Adipocyte (in vitro differentiated cells): ENCODE measurements around the gene PI16.

Experiments
- DNase-seq: peaks from one replicate; pipeline ENCODE4 v3.0.0-alpha.2; 2015; ENCODE audit warnings: low read depth
- H3K27me3 ChIP-seq: replicated peaks from 2 replicates; pipeline ENCODE4 v1.7.0; 2013; ENCODE audit warnings: mild to moderate bottlenecking, low read length, moderate library complexity; ENCODE audit not compliant: control insufficient read depth, insufficient read depth
- H3K36me3 ChIP-seq: 2 replicates; pipeline ENCODE4 v1.7.0; 2013; ENCODE audit warnings: low read length, mild to moderate bottlenecking, moderate library complexity; ENCODE audit not compliant: control insufficient read depth, insufficient read depth, severe bottlenecking
- H3K4me1 ChIP-seq: 2 replicates; pipeline ENCODE4 v1.7.0; 2013; ENCODE audit warnings: mild to moderate bottlenecking, low read length, moderate library complexity; ENCODE audit not compliant: control insufficient read depth, insufficient read depth
- H3K4me3 ChIP-seq: 2 replicates; pipeline ENCODE4 v1.7.0; 2013; ENCODE audit warnings: mild to moderate bottlenecking, low read length, moderate library complexity
- H3K9ac ChIP-seq: 2 replicates; pipeline ENCODE4 v1.7.0; 2013; ENCODE audit warnings: mild to moderate bottlenecking, low read length, moderate library complexity
- H3K9me3 ChIP-seq: 2 replicates; pipeline ENCODE4 v1.7.0; 2013; ENCODE audit warnings: mild to moderate bottlenecking, low read length, moderate library complexity; ENCODE audit not compliant: control insufficient read depth

Gene PI16

GRCh38 chr6:36959555-36960250 is 5.2 kb downstream of the PI16 start:
- no peaks in the 10 kb centered on the region for H3K36me3 ChIP-seq
- no peaks in the 10 kb centered on the region for H3K9me3 ChIP-seq
- peaks cover 14% of the 10 kb centered on the region for H3K27me3 ChIP-seq
- no peak overlapping the region for H3K4me3 ChIP-seq
- no peaks in the 10 kb centered on the region for H3K4me1 ChIP-seq
- no peak for DNase-seq
- no peak overlapping the region for H3K9ac ChIP-seq

GRCh38 chr6:36961441-36962435 is 7.2 kb downstream of the PI16 start:
- Histone ChIP-seq H3K36me3 (no peaks in the 10 kb centered on the region), H3K27me3 (peaks cover 3% of the 10 kb centered on the region), H3K4me3 (no peak overlapping the region), H3K4me1 (no peaks in the 10 kb centered on the region), H3K9ac (no peak overlapping the region), H3K9me3 (no peaks in the 10 kb centered on the region)
- DNase-seq, result no peak

GRCh38 chr6:36962874-36963273 is 8.3 kb downstream of the PI16 start:
- Histone ChIP-seq H3K4me1 (no peaks in the 10 kb centered on the region), H3K9ac (no peak overlapping the region), H3K4me3 (no peak overlapping the region), H3K27me3 (no peaks in the 10 kb centered on the region), H3K9me3 (no peaks in the 10 kb centered on the region), H3K36me3 (peaks cover 10% of the 10 kb centered on the region)
- DNase-seq, result peak; percentile 39

- DNase-seq, result no peak
- Histone ChIP-seq H3K9me3 (no peaks in the 10 kb centered on the region), H3K4me1 (peaks cover 3% of the 10 kb centered on the region), H3K4me3 (no peak overlapping the region), H3K27me3 (no peaks in the 10 kb centered on the region), H3K9ac (no peak overlapping the region), H3K36me3 (peaks cover 18% of the 10 kb centered on the region)
Observed at GRCh38 chr6:36963451-36964290, 9.1 kb downstream of the PI16 start.

GRCh38 chr6:36964349-36964748 is 9.8 kb downstream of the PI16 start:
- H3K4me1 ChIP-seq, result peaks cover 3% of the 10 kb centered on the region
- H3K9ac ChIP-seq, result no peak overlapping the region
- no peaks in the 10 kb centered on the region for H3K27me3 ChIP-seq
- no peak overlapping the region for H3K4me3 ChIP-seq
- H3K9me3 ChIP-seq, result no peaks in the 10 kb centered on the region
- H3K36me3 ChIP-seq, result peaks cover 25% of the 10 kb centered on the region
- no peak for DNase-seq

- Histone ChIP-seq H3K27me3 (no peaks in the 10 kb centered on the region), H3K9ac (no peak overlapping the region), H3K36me3 (peaks cover 31% of the 10 kb centered on the region), H3K9me3 (no peaks in the 10 kb centered on the region), H3K4me1 (peaks cover 3% of the 10 kb centered on the region), H3K4me3 (no peak overlapping the region)
- DNase-seq, result no peak
Observed at GRCh38 chr6:36964908-36965307, 10.4 kb downstream of the PI16 start.

GRCh38 chr6:36967301-36967700 is 12.8 kb downstream of the PI16 start:
- H3K9me3 ChIP-seq, result no peaks in the 10 kb centered on the region
- H3K27me3 ChIP-seq, result no peaks in the 10 kb centered on the region
- peaks cover 7% of the 10 kb centered on the region for H3K4me1 ChIP-seq
- H3K4me3 ChIP-seq, result no peak overlapping the region
- H3K36me3 ChIP-seq, result peaks cover 55% of the 10 kb centered on the region
- no peak overlapping the region for H3K9ac ChIP-seq
- DNase-seq, result no peak

GRCh38 chr6:36967757-36968156 is 13.2 kb downstream of the PI16 start:
- no peaks in the 10 kb centered on the region for H3K9me3 ChIP-seq
- H3K27me3 ChIP-seq, result no peaks in the 10 kb centered on the region
- H3K4me3 ChIP-seq, result no peak overlapping the region
- H3K36me3 ChIP-seq, result peaks cover 59% of the 10 kb centered on the region
- no peak for DNase-seq
- H3K4me1 ChIP-seq, result peaks cover 11% of the 10 kb centered on the region
- no peak overlapping the region for H3K9ac ChIP-seq

- H3K36me3 ChIP-seq, result peaks cover 66% of the 10 kb centered on the region
- H3K27me3 ChIP-seq, result no peaks in the 10 kb centered on the region
- no peaks in the 10 kb centered on the region for H3K9me3 ChIP-seq
- H3K4me1 ChIP-seq, result peaks cover 17% of the 10 kb centered on the region
- no peak overlapping the region for H3K4me3 ChIP-seq
- DNase-seq, result peak; percentile 33
- no peak overlapping the region for H3K9ac ChIP-seq
Observed at GRCh38 chr6:36968266-36968977, 13.9 kb downstream of the PI16 start.

- Histone ChIP-seq H3K4me3 (no peak overlapping the region), H3K36me3 (peaks cover 74% of the 10 kb centered on the region), H3K9ac (no peak overlapping the region), H3K9me3 (no peaks in the 10 kb centered on the region), H3K27me3 (no peaks in the 10 kb centered on the region), H3K4me1 (peaks cover 22% of the 10 kb centered on the region)
- DNase-seq, result no peak
Observed at GRCh38 chr6:36969240-36969691, 14.7 kb downstream of the PI16 start.
